ENCODE results near the gene PLEKHG5.

PLEKHG5 gene

GRCh38 chr1:6491480-6491962, at the start of gene PLEKHG5:
TSS of gene PLEKHG5 (minus strand) at chr1:6491667. CDS start at chr1:6477571, 14,096 bp downstream.
- no peak for DNase-seq

- no peak for DNase-seq
Observed at GRCh38 chr1:6538956-6539355, 47.5 kb upstream of the PLEKHG5 start.

- no peak for DNase-seq
Observed at GRCh38 chr1:6536291-6536690, 44.8 kb upstream of the PLEKHG5 start.

GRCh38 chr1:6535214-6535613, 43.7 kb upstream of the PLEKHG5 start:
- no peak for DNase-seq

- no peak for DNase-seq
Observed at GRCh38 chr1:6534248-6534822, 42.9 kb upstream of the PLEKHG5 start.

- no peak for DNase-seq
Observed at GRCh38 chr1:6531996-6532395, 40.5 kb upstream of the PLEKHG5 start.

GRCh38 chr1:6530504-6531160, 39.2 kb upstream of the PLEKHG5 start:
- no peak for DNase-seq

GRCh38 chr1:6528492-6528891, 37.0 kb upstream of the PLEKHG5 start:
- DNase-seq: no peak

- no peak for DNase-seq
Observed at GRCh38 chr1:6526316-6526715, 34.8 kb upstream of the PLEKHG5 start.

- DNase-seq: no peak
Observed at GRCh38 chr1:6523566-6523965, 32.1 kb upstream of the PLEKHG5 start.

GRCh38 chr1:6521536-6521935, 30.1 kb upstream of the PLEKHG5 start:
- DNase-seq: no peak

GRCh38 chr1:6519935-6520671, 28.6 kb upstream of the PLEKHG5 start:
- DNase-seq: no peak

- no peak for DNase-seq
Observed at GRCh38 chr1:6519491-6519934, 28.0 kb upstream of the PLEKHG5 start.

- no peak for DNase-seq
Observed at GRCh38 chr1:6517435-6517851, 26.0 kb upstream of the PLEKHG5 start.

- no peak for DNase-seq
Observed at GRCh38 chr1:6515771-6516170, 24.3 kb upstream of the PLEKHG5 start.

GRCh38 chr1:6513320-6513801, 21.9 kb upstream of the PLEKHG5 start:
- DNase-seq: no peak

GRCh38 chr1:6512908-6513280, 21.4 kb upstream of the PLEKHG5 start:
- no peak for DNase-seq

- DNase-seq: no peak
Observed at GRCh38 chr1:6512245-6512907, 20.9 kb upstream of the PLEKHG5 start.

GRCh38 chr1:6511561-6512244, 20.2 kb upstream of the PLEKHG5 start:
- DNase-seq: no peak

- no peak for DNase-seq
Observed at GRCh38 chr1:6511056-6511455, 19.6 kb upstream of the PLEKHG5 start.

- DNase-seq: no peak
Observed at GRCh38 chr1:6510493-6510892, 19.0 kb upstream of the PLEKHG5 start.

GRCh38 chr1:6509919-6510291, 18.4 kb upstream of the PLEKHG5 start:
- DNase-seq: no peak
